NCI-H2081 treated with DMSO at 0.1 percent for 48 hours (cell line): ENCODE measurements around the gene ZNF41.
A peak's percentile ranks its signal among the peaks of the same experiment; 100 is the strongest.
"Not testable (repeated sequence)": the region's sequence is repeated elsewhere in the genome, so short reads cannot be mapped to it uniquely, and the experiment has no call there.

Experiments used
- DNase-seq: peaks from one replicate; lab custom pipeline; 2025; lab: John Stamatoyannopoulos, UW

The ZNF41 gene

GRCh38 chrX:47482512-47483305 lies at the start of gene ZNF41:
TSS of gene ZNF41 (minus strand) at chrX:47483222. CDS start at chrX:47467481, 15,741 bp downstream.
- peak; percentile 63 for DNase-seq

- DNase-seq, result no peak
These were observed 47.0 kb upstream of the ZNF41 start for GRCh38 chrX:47530049-47530448.

- DNase-seq, result no peak
These were observed 46.5 kb upstream of the ZNF41 start for GRCh38 chrX:47529548-47529947.

- DNase-seq, result no peak
These were observed 40.7 kb upstream of the ZNF41 start for GRCh38 chrX:47523713-47524166.

- DNase-seq, result no peak
These were observed 40.3 kb upstream of the ZNF41 start for GRCh38 chrX:47523297-47523696.

GRCh38 chrX:47518144-47518543 lies 35.1 kb upstream of the ZNF41 start:
- DNase-seq, result no peak

- DNase-seq, result no peak
These were observed 33.1 kb upstream of the ZNF41 start for GRCh38 chrX:47515941-47516665.

- DNase-seq, result no peak
These were observed 31.7 kb upstream of the ZNF41 start for GRCh38 chrX:47514533-47515235.

GRCh38 chrX:47513034-47513965 lies 30.3 kb upstream of the ZNF41 start:
- DNase-seq, result not testable (repeated sequence)

- not testable (repeated sequence) for DNase-seq
These were observed 29.4 kb upstream of the ZNF41 start for GRCh38 chrX:47512383-47512782.

GRCh38 chrX:47507153-47507867 lies 24.3 kb upstream of the ZNF41 start:
- no peak for DNase-seq

- no peak for DNase-seq
These were observed 20.1 kb upstream of the ZNF41 start for GRCh38 chrX:47503151-47503550.

GRCh38 chrX:47502316-47503125 lies 19.5 kb upstream of the ZNF41 start:
- DNase-seq, result peak; percentile 13

GRCh38 chrX:47501226-47502074 lies 18.4 kb upstream of the ZNF41 start:
- DNase-seq, result no peak

GRCh38 chrX:47500554-47500953 lies 17.5 kb upstream of the ZNF41 start:
- no peak for DNase-seq

GRCh38 chrX:47499293-47499692 lies 16.3 kb upstream of the ZNF41 start:
- no peak for DNase-seq

- DNase-seq, result no peak
These were observed 15.4 kb upstream of the ZNF41 start for GRCh38 chrX:47498411-47498810.

GRCh38 chrX:47497271-47497888 lies 14.4 kb upstream of the ZNF41 start:
- no peak for DNase-seq

- not testable (repeated sequence) for DNase-seq
These were observed 9.1 kb upstream of the ZNF41 start for GRCh38 chrX:47492133-47492532.
